Measurements from ENCODE around the gene SUSD4.

DNA sequence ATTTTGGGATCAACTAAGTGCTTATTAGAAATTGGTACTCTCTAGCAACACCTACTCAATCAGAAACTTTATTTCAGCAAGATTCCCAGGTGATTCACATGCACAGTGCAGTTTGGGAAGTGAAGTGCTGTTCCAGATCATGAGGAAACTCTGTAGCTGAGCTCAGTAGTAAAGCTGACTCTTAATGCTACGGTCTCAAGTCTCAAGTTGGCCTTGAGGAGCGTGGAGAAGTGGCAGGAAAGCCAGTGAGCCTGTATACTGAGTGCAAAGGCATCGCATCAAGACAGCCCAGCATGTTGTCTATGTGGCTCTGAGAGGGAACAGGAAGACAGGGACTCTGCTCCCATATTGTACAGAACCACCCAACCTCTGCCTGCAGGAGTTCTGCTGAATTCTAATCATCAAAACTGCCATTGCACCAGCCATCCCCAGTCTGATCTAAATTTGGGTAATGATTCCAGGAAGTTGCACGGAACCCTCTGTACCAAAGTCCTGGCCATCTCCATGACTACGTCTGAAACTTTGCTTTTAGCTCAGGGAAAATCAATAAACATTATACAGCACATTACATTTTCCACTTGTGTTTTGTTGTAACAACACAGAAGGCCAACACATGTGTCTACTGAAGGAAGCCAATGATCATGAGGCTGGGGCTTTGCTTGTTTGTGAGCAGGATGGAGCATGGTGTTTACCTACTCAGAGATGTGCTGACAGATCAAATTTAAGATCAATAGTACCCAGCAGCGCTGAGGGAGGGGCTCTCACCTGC, 115.8 kb downstream of the SUSD4 start:
- TF ChIP-seq CTCF (IDR thresholded peaks at IDR 0.05) (no peak), POLR2A (IDR thresholded peaks at IDR 0.05; ENCODE audit: low read depth) (no peak), POLR2AphosphoS5 (IDR thresholded peaks at IDR 0.05) (no peak)
